NCI-H1105 (cell line): ENCODE data around the gene LYRM4.
"Not testable (repeated sequence)": the region's sequence is repeated elsewhere in the genome, so short reads cannot be mapped to it uniquely, and the experiment has no call there.

Source experiments
- DNase-seq: peaks from one replicate; lab custom pipeline; 2025; lab: John Stamatoyannopoulos, UW

LYRM4 gene

DNA sequence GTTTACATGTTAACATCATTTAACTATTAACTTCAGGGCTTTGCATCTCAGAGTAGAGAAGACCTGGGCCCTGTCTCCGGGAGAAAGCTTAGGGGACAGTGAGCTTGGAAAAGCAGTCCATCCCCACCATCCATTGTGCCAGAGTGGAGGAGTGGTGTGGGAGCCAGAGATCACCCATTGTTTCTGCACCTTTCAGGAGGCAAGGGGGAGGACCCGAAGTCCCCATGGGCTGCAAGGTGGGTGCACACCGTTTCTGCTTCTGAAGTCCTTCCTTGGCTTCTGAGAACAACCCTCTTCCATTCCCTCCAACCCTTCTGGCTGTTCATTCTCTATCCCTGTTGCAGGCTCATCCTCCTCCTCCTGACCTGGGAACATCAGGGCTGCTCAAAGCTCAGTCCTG, 179.6 kb downstream of the LYRM4 start:
- DNase-seq = no peak

DNA sequence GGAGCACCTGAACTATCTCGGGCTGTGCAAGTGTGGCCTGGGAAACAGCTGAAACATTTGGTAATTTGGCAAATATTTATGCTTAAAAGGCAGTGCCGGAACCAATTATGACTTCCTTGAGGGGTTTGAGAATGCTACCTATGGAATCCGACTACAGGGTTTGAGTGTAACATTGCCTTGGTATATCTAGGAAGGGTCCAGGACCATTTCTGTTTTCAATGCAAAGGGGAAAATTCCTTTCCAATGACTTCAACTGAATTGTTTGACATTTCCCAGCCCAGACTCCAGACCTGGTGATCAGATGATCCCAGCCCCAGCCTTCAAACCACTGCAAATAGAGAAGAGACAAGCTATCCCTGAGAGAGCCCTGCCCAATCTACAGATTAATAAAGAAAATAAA, 180.2 kb downstream of the LYRM4 start:
- no peak for DNase-seq

GRCh38 chr6:5079692-5080091, 181.1 kb downstream of the LYRM4 start:
- DNase-seq = no peak

DNA sequence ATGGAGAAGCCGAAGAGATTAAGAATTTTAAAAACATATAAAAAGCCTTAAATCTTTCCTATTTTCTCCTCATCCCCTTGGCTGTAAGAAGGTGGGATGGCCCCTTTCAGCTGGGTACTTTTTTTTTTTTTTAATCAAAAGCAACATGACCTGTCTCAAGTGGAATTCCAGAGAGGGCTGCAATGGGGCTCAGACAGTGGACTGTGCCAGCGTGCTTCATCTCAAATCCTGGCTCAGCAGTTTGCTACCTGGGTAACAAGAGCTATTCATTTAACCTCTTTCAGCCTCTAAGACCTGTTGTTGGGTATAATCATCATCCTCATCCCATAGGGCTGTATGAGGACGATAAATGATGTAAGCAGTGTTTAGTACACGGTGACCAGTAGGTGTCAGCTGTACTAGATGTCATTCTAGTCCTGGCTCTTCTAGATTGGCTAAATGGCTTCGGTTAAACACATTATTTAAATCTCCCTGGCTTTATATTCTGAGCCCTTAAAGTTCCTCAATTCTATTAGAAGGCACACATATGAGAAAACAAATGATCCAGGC, 182.6 kb downstream of the LYRM4 start:
- DNase-seq = no peak

- no peak for DNase-seq
Observed at GRCh38 chr6:5076931-5077330, 183.8 kb downstream of the LYRM4 start.

- no peak for DNase-seq
Observed at GRCh38 chr6:5073992-5074391, 186.8 kb downstream of the LYRM4 start.

DNA sequence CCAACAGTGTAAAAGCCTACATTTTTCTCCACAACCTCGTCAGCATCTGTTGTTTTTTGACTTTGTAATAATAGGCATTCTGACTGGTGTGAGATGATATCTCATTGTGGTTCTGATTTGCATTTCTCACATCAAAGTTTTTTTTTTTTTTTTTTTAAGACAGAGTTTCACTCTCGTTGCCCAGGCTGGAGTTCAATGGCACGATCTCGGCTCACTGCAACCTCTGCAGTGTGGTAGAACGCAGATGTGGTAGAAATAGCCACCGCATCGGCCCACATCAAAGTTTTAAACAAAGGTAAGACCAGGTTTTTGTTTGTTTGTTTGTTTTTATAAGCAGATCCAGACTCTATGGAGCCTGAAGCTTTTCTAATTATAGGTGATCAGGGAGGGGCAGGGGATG, 188.3 kb downstream of the LYRM4 start:
- DNase-seq = no peak

DNA sequence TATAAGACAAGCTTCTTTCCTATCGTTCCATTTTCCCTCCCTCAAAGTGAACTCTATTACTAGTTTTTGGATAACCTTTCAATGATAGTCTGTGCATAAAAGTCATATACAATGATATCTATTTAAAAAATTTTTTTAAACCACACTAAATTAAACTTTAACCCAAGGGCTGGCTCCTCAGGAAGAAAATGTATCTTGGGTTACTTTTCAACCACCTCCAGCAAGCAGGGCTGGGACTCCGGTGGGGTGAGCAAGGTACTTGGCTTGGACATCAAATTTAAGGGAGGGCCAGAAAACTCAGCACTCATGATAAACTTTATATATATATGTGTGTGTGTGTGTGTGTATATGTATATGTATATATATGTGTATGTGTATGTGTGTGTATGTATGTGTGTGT, 189.5 kb downstream of the LYRM4 start:
- DNase-seq = no peak

DNA sequence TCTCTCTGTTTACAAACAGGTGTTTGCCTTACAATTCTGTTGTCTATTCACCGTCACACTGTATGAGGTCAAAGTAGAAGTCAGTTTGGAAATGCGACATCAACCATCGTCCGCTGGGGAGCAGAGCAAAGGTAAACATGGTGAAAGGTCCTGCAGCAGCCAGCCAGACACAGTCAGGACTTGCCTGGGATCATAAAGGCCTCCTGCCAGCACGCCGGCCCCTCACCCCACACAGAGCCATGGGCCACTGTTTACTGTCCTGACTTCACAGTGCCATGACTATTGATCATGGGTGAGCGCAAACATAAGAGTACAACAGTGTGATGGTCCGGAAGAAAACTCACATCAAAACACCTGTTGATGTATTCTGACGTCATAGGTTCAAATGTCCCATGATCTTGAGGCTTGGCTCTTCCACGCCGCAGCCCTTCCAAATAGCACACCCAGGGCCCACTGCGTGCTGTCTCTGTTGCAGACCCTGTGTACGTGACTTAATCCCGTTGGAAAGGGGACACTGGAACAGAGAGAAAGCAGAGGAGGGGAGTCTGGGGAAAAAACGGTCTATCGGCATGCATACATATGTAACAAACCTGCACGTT, 192.5 kb downstream of the LYRM4 start:
- DNase-seq = no peak

GRCh38 chr6:5067305-5067704, 193.4 kb downstream of the LYRM4 start:
- no peak for DNase-seq

GRCh38 chr6:5066456-5067093, 194.2 kb downstream of the LYRM4 start:
- DNase-seq = no peak

- no peak for DNase-seq
Observed at GRCh38 chr6:5063617-5064016, 197.1 kb downstream of the LYRM4 start.

DNA sequence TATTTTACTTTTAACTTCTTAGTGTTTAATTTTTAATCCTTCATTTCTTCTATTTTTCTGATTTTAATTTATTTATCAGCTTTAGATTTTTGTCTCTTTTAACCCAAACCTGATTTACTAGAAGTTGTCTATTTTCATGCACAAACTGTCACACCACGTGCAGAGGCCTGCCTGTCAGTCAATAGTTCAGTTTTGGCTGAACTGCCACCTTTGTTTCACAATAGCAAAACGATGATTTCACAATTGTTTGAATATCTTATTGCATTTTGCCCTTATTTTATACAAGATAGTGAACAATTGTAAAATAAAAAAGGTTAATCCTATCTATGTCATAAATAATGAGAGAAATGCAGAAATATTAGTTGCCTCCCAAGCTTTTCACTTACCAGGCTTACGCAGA, 199.6 kb downstream of the LYRM4 start:
- DNase-seq = no peak

GRCh38 chr6:5060439-5060838, 200.3 kb downstream of the LYRM4 start:
- not testable (repeated sequence) for DNase-seq

DNA sequence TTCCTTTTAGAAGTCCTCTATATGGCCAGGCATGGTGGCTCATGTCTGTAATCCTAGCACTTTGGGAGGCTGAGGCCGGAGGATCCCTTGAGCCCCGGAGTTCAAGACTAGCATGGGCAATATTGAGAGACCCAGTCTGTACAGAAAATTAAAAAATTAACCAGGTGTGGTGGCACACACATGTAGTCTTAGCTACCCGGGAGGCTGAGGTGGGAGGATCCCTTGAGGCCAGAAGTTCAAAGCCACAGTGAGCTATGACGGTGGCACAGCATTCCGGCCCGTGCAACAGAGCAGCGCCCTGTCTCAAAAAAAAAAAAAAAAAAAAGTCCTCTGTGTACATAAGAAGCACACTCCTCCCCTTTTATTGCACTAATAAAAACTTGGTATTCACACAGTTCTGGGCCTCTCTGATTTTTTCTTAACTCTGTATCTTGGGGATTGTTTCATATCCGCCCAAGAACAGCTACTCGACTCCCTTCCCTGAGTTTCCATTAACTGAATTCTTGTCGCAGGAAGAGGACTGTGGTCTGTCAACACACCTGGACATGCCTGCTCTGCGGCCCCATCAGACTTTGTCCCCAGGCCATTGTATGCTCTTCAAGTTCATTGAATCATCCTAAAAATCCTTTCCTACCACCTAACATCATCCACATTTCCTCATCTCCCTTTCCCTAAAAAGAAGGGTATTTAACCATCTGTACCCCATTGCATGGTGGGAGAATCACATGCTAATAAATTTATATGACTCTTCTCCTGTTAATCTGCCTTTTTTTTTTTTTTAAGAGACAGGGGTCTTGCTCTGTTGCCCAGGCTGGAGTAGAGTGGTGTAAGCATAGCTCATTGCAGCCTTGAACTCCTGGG, 201.5 kb downstream of the LYRM4 start:
- DNase-seq = no peak
